HK-2 (cell line): ENCODE measurements around the gene COLQ.
"Not testable (repeated sequence)": the region's sequence is repeated elsewhere in the genome, so short reads cannot be mapped to it uniquely, and the experiment has no call there.

Experiments
- DNase-seq: peaks from one replicate; pipeline ENCODE4 v3.0.0-alpha.2; 2018; ENCODE audit not compliant: unreplicated experiment

Gene COLQ

DNA sequence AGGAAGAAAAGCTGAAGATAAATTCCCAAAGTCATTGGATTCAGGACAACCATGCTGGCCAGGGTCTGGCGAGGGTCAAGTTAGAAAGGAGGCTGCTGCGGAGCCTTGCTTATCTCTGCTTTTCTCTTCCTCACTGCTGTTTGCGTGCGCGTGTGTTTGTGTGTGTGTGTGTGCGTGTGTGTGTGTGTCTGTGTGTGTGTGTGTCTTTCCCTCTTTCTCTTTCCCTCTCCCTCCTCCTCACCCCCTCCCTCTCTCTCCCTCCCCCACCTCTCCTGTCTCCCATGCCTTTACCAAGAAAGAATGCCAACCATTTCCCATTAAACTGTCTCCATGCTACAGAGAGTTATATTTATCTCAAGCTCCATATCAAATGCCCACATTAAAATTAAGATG lies at the start of gene COLQ:
Gene COLQ (minus strand): TSS at position 134 of the 393 bp plus-strand sequence. CDS start 81 bp downstream, at position 53.
- no peak for DNase-seq

DNA sequence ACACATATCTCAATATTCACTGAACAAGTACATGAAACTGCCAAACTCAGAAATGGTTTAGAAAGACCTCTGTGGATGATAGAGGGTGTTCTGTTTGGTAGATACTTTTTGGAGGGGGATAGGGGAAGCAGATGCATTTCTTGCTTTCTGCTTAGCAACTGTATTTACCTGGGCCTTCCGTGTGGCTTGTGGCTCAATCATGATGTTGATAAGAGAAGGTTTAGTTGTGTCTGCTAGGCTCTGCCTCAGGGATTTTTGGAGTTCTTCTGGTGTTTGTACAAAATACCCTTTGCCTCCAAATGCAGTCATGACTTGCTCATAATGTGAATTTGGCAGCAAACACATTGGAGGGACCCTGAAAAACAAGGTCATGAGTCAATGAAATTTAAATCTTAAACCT lies 41.7 kb upstream of the COLQ start:
- DNase-seq = no peak

DNA sequence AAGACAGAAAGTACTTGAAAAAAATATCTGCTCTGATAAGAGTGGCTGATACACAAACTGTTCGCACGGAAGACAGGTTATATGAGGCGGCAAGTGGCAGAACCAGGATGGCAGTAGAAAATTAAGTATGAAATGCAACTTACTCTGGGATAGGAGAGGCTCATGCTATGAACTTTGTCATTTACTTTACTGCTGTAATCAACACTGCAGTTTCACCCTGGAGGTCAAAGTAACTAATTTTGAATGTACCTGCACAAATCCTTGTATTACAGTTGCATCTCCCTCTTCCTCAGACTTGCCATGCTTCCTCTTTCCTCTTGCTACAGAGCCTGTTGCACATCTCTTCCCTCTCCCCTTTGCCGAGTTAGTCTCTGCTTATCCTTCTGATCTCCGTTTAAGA lies 41.1 kb upstream of the COLQ start:
- no peak for DNase-seq

DNA sequence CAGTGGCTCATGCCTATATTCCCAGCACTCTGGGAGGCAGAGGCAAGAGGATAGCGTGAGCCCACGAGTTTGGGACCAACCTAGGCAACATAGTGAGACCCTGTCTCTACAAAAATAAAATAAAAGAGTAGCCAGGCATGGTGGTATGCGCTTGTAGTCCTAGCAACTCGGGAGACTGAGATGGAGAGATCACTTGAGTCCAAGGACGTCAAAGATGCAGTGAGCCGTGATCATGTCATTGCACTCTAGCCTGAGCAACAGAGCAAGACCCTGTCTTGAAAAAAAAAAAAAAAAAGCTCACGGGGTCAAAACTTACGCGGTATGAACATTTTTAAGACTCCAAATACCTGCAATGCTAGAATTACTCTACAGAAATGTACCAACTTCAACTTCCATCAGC lies 37.1 kb upstream of the COLQ start:
- no peak for DNase-seq

DNA sequence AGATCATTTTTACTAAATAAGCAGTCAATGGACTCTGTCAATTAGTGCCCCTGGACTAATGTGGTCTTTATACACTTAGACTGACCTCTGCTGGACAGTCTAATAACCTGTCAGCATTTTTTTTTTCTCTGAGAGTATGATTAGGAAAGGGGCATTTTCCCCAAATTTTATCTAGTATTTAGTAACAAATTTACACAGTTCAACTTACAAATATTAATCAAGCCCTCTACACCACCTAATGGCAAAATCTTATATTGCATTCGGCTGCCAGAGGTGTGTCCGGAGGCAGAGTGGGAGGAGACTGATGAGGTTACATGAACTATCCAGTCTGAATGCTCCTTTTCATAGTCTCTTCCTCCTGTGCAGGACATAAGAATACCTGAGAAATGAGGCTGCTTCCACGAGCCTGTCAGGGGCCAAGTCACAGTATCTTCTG lies 36.0 kb upstream of the COLQ start:
- peak; percentile 6 for DNase-seq

DNA sequence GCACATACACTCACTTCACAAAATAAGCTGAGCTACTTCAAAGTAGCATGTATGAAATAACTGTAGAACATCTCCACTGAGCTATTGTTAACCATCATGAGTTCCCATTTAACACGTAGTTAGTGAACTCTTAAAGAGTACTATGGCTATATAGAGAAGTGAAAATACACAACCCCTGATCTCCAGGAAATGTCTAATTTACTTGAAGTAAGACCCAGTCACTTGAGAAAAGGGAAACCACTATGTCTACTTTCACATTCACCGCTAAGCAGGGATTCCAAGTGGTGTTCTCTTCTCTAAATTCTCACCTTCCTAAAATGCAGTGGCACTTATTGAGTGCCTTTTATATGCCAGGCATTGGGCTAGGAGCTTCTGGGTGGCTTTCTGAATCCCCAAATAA lies 35.0 kb upstream of the COLQ start:
- no peak for DNase-seq

DNA sequence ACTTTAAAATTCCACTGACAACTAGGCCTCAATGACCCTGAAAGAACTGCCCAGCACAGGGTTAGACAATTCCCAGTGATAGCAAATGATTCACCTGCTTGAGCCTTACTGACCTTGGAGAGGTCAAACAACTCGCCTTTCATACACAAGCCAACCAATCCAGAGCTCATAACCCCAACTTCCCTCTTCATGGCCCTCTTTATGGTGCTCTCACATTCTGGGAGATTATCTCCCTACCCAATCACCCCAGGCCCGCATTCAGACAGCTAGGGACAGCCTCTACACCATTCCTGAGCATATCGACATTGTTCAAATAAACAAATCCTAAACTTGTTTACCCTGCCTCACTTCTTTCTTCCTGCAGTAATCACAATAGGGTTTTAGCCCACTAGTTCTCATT lies 32.2 kb upstream of the COLQ start:
- DNase-seq = no peak

DNA sequence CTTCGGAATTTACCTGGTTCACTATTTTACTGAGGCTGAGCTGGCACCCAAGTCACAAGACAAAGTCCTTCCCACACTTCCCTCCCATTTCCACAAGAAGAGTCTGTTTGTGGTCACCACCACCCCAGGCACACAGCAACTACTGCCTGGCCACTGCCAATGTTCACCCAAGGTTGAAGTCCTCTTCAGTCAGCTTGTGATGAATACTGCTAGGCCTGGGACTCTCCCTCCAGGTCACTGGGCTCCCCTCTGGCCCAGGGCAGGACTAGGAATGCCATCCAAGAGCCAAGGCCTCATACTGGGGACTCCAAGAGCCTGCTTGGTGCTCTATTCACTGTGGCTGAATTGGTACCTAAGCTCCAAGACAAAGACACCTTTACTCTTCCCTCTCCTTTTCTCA lies 30.4 kb upstream of the COLQ start:
- no peak for DNase-seq

DNA sequence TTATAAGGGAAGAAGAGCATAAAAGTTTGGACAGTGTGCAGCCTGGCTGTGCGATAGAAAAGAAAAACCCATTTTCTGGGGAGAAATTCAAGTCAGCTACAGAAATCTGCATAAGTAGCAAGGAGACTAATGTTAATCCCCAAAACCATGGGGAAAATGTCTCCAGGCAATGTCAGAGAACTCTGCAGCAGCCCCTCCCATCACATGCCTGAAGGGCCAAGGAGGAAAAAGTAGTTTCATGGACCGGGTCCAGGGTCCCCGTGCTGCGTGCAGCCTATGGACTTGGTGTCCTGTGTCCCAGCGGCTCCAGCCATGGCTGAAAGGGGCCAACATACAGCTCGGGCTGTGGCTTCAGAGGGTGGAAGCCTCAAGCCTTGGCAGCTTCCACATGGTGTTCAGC lies 28.3 kb upstream of the COLQ start:
- DNase-seq = no peak

DNA sequence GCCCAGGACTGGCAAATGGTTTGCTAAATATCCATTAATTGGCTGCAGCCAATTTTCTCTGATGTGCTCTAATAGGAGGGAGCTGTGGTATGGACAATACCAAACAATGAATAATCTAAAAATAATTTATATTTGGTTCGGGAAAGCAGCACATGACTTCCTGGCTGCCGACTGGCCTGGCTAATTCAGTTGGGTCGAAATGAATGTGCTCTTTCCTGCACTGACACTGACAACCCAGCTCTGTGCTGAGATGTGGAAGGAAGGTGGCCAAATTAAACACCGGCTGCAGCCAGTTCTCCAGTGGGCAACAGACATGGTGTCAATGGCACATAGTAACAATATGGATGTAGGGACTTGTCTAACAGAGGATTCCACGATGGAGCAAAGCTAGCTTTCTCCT lies 21.1 kb upstream of the COLQ start:
- no peak for DNase-seq

DNA sequence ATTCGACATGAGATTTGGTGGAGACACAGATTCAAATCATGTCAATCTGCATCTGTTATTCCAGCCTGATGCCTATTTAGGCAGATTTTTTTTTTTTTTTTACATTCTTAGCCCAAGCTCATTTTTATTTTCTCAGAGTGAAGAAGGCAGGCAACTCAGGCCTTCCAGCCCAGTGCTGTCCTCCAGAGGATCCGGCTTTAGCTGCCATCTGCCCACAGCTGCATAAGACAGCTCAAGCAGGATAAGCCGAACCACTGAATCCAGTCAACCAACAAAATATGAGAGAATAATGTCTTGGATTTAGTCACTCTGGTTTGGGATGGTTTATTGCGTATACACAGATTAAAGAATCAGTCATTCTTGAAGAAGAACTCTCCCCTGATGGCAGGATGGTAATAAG lies 19.9 kb upstream of the COLQ start:
- DNase-seq = no peak

DNA sequence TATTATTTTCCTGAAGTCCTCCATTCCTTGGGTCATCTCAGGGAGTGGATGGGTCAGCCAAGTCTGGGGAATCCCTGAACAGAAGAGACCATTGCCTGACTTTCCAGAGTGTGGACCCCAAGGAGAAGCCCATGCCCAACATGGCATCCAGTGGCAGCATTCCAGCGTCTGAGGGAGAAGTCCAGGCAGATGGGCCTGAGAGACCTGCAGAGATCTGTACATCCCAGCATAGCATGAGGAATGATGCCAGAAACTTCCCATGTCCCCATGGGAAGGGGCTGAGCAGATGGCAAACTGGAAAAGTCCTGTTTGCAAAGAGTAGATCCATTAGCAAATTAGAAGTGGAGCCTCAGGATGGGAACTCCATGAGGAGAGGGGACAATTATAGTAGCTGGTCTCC lies 17.6 kb upstream of the COLQ start:
- DNase-seq = no peak

DNA sequence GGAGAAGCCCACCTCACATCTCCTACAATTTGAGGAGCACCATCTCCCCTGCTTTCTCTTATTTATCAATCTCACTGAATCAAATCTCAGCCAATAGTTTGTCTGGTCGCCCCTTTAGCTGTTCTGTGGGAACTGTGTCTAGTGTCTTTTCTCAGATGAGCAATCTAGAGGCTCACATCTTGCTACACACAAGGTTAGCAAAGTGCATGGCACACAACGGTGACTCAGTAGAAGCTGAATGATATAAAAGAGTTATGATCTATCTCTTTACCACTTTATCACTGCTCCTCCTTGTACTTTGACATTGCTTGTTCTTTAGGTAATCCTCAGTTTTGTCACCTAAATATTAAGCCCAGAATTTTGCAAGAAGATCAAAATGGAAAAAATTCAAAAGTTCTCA lies 16.8 kb upstream of the COLQ start:
- DNase-seq = no peak

DNA sequence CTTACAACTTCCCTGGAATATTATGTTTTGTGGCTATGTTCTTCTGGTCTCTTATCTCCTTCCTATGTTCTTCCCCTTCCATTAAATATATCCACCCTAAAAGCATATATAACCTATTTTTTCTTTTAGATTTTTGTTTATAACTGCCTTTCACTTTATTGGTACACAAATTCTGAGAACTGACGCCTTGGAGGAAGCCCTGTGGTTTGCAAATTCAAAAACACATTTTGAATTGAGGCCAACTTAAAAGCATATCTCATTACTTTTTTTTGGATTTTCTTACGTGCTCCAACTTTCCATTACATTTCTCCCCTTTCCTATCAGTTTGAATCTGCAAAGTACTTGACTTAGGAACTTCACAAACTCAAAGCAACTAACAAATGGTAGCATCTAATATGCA lies 15.3 kb upstream of the COLQ start:
- DNase-seq = no peak

DNA sequence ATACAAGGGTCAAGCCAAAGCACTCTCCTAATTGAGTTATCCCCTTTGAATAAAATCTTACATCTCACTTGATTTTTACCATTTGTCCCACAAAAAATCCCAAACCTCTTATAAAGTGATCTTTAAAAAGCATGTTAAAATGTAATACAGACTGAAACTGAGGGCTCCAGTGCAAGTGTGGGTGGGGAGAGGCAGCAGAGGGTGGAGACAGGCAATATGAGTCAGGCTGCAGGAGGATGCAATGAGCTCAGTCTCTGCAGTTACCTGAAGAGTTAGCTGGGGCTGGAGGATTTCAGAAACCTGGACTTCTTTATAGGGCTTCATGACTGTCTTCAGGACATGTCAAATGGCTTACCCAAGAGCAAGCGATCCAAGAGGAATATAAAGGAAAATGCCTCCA lies 14.2 kb upstream of the COLQ start:
- DNase-seq = no peak

DNA sequence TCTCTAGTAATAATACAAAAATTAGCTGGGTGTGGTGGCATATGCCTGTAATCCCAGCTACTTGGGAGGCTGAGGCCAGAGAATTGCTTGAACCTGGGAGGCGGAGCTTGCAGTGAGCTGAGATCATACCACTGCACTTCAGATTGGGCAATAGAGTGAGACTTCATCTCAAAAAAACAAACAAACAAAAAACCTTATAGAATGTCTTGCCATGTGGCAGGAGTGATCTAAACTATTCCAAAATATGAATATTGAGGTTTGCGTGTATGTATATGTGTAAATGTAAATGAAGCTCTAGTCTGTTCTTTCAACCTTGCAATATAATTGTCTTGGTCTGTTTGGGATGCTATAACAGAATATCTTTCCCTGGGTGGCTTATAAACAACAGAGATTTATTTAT lies 11.1 kb upstream of the COLQ start:
- not testable (repeated sequence) for DNase-seq

DNA sequence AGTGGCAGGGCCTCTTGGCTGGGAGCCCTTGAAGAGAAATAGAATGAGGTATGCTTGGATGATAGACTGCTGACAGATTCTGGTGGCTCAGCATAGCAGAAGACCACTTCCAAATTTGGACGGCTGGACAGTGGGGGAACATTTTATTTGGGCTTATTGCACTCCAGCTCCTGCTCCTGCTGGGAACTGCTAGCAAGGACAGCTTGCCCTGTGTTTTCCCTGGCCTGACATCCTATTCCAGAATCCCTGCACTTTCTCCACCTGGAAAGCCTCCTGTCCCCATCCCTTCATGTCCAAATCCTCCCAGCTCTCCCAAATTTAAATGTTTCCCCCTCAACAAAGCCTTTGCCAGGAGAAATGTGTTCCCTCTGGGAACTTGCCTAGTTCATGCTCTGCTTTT lies 9.8 kb upstream of the COLQ start:
- no peak for DNase-seq

DNA sequence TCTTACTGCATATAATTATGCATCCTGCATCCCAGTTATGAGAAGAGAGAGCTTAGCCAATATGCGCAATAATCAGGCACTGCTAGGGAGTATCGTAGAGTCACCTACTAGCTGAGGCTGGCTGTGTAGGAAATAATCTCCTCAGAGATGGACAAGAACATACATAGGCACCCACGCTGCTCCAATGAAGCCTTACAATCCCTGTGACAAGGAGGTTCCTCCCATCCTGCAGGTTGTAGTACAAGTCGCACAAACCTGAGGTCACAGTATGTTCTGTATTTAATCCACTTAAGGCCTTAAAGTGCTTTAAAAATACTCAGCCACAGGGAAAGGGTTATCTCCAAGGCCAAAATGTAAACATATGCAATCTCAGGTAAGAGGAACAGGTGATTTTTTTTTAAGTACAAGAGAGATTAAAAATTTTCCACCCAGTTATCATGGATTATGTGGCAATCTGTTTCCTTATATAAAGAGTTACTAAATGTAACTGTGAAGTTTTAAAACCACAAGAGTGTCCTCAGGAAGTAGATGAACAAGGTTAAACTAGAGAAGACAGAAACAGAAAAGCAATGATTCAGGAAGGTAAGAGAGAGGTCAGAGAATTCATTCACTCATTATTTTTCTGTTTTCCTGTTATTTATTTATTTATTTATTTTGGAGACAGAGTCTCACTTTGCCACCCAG lies 7.5 kb upstream of the COLQ start:
- no peak for DNase-seq

DNA sequence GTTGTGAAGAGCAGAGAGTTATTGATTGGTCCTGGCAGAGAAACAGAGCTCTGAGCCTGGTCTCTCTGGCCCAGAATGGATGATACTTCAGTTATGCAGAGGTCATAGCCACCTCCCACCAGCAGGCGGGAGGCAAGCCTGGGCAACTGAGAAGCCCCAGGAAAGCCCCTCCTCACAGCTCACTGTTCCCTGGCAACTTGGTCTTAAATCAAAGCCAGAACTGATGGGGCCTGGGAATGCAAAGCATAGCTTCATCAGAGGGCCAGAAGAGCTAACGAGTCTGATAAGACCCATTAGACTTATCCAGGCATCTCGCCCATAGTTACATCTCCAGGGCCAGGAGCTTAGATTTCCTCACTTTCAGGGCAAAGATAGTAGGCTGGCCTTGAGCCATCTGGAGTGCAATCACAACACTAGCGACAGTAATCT lies 5.5 kb upstream of the COLQ start:
- no peak for DNase-seq

DNA sequence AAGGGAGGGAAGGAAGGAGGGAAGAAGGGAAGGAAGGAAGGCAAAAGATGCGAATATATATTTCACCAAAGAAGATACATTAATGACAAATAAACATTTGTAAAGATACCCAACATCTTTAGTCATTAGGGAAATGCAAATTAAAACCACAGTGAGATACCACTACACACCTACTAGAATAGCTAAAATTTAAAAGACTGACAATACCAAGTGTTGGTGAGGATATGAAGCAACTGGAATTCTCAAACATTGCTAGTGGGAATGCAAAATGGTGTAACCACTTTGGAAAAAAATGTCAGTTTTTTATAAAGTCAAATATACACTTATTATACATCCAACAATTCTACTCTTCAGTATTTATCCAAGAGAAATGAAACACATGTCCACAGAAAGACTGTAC lies 4.3 kb upstream of the COLQ start:
- DNase-seq = no peak

DNA sequence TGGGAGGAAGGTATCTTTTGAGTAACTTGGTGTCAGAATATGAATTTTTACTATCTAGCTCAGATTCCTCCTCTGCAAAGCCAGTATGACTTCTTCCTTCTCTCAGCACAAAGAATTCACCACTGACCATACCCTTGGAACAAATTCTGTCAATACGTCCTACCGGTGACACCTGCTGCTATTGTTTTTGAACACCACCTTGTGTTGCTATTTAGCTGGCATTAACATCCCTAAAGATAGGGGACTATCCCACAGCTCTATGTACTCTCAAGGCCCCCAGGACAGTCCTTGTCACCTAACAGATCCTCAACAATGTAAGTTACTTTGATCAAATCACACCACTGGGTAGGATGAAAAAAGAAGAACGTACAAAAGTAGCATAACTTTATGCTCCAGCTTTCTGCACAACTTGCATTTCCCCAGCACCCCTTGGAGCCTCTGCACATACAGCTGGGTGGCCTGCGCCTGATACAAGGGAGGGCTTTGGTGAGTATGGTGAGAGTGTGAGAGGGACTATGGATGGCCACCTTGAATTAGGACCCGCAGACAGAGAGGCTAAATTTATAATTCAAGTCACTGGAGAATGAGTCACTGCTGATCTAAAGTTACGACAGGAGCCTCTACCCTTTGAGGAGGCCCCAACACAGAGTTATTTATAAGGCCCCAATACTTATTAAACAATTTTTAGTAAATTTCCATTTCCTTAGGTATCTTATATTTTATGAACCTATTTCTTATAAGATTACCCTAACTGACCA lies 2.3 kb upstream of the COLQ start:
- no peak for DNase-seq

DNA sequence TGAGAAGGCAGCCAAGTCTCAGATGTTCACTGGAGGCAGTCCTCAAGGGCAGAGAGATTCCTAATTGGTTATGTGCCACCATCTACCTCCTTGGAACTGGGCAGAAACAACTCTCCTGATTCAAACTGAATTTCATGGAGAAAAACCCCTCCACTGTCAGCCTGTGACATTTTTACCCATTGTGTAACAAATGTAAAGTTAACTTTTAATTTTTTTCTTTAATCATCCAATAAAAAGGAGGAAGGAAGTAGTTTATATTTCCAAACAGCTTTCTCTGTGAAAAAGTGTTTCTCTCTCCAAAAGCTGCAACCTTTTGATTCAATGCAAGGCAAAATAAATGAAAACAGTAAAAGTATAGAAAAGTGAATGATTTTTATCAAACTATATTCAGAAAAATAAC lies 510 bp upstream of the COLQ start:
- DNase-seq = no peak

DNA sequence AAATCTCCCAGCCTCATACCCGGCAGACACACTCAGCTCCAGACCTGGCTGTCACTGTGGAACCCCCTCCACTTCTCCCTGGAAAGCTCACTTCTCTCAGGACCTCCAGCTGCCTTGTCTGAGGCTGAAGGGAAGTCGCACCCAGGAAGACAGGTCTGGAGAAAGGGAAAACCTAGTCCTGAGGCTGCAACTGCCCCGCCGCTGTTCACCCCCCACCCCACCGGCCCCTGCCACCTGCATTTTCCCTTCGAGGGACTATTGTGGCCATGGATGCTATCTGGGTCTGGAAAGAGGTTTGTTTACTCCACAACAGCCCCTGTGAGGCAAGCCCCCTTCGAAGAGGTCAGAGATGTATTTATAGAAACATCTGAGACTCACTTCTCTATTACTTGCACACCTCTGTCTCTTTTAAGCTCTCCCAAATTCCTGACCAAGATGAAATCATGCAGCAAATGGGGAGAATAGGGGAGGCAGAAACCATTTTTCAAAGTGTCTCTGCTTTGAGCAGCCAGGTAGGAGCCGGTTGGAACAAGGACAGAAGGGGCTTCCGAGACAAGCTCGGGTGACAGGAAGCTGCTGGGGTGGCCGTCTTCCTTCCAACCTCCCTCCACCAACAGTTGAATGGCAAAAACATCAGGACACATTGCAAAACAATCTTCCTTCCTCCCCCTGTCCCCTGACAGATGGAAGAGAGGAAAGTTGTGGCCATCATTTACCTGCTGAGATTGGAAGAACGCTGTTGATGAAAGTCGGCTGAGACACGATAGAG lies 518 bp downstream of the COLQ start:
- no peak for DNase-seq
